CD4-positive, alpha-beta T cell (primary cell): ENCODE results near the gene PATE2. TPM values are rescaled to one million over a fixed set of nuclear protein-coding genes. Genes with fewer than 3 reads are reported as not detected.

Source experiments
- ATAC-seq: fragments of 200-7000 bp; cut with Tn5 transposase; one replicate; pipeline ENCODE4 v1.10.0; 2022; ENCODE audit warnings: mild to moderate bottlenecking; ENCODE audit not compliant: poor library complexity
- CTCF ChIA-PET: fragments of 350-600 bp; sonication (Branson Sonifier 250); formaldehyde crosslinking; loops from one replicate; lab custom pipeline; 2021; ENCODE audit warnings: antibody characterized with exemption, inconsistent platforms; lab: Charles Lee
- POLR2A ChIA-PET: fragments of 350-600 bp; sonication (Branson Sonifier 250); formaldehyde crosslinking; loops from one replicate; lab custom pipeline; 2021; ENCODE audit warnings: antibody characterized with exemption, inconsistent platforms; lab: Charles Lee
- DNase-seq, 14 experiments: peaks; one replicate each; pipeline ENCODE4 v3.0.0-alpha.2; 2013 to 2020; ENCODE audit warnings: mixed read lengths in 2 of 14
- H3K27ac ChIP-seq, 2 donors: one replicate each; pipeline versions ENCODE4 v1.5.1 to v1.7.0; 2013; ENCODE audit warnings: low read length in 2 of 2, low read depth in 1 of 2, mild to moderate bottlenecking in 1 of 2
- H3K27me3 ChIP-seq, 2 experiments: 1 replicate in 1 of 2; 2 replicates in 1 of 2; pipeline versions ENCODE4 v1.6.1 to v1.7.0; 2013; ENCODE audit warnings: low read length in 2 of 2, control low read depth in 1 of 2, mild to moderate bottlenecking in 1 of 2, moderate library complexity in 1 of 2; ENCODE audit not compliant: insufficient read depth in 2 of 2, control insufficient read depth in 1 of 2
- H3K36me3 ChIP-seq: one replicate; pipeline ENCODE4 v1.6.1; 2013; ENCODE audit warnings: low read length, control low read depth; ENCODE audit not compliant: insufficient read depth
- H3K4me1 ChIP-seq: one replicate; pipeline ENCODE4 v1.6.1; 2013; ENCODE audit warnings: low read length, control low read depth; ENCODE audit not compliant: insufficient read depth
- H3K4me3 ChIP-seq: one replicate; pipeline ENCODE4 v1.5.1; 2013; ENCODE audit warnings: mild to moderate bottlenecking, low read length, moderate library complexity
- H3K9me3 ChIP-seq, 2 experiments: 1 replicate in 1 of 2; 2 replicates in 1 of 2; pipeline versions ENCODE4 v1.6.1 to v1.7.0; 2013; ENCODE audit warnings: low read length in 2 of 2, mild to moderate bottlenecking in 2 of 2, control low read depth in 1 of 2, moderate library complexity in 1 of 2; ENCODE audit not compliant: control insufficient read depth in 1 of 2, insufficient read depth in 1 of 2
- H3K27ac Mint-ChIP-seq: one replicate; pipeline ENCODE4 v1.8.0; 2020; ENCODE audit warnings: mixed read lengths
- H3K27me3 Mint-ChIP-seq: one replicate; pipeline ENCODE4 v1.8.0; 2021; ENCODE audit warnings: mixed read lengths
- H3K36me3 Mint-ChIP-seq: one replicate; pipeline ENCODE4 v1.8.0; 2021; ENCODE audit warnings: low read depth, mixed read lengths
- H3K4me1 Mint-ChIP-seq: one replicate; pipeline ENCODE4 v1.8.0; 2021; ENCODE audit warnings: low read depth, mixed read lengths
- H3K4me3 Mint-ChIP-seq: one replicate; pipeline ENCODE4 v1.8.0; 2020; ENCODE audit warnings: mild to moderate bottlenecking, mixed read lengths
- H3K9me3 Mint-ChIP-seq: one replicate; pipeline ENCODE4 v1.8.0; 2020; ENCODE audit warnings: mixed read lengths
- CTCF ChIP-seq: fragments of 200-600 bp; IDR thresholded peaks from one replicate; pipeline ENCODE4 v1.8.0; 2022; ENCODE audit warnings: antibody characterized with exemption, mild to moderate bottlenecking
- intact Hi-C, 2 experiments: fragments of 100-400 bp; cut with DNase I in 1 of 2; cut with micrococcal nuclease in 1 of 2; formaldehyde crosslinking; loops; one replicate each; pipeline versions ENCODE4 v1.15.1 to v1.9.0; 2023 to 2025; cut with DNase I, micrococcal nuclease
- polyA plus RNA-seq, 2 donors: library from polyadenylated mRNA; unstranded; fragments of 120-200 nt; gene quantifications; one replicate each; pipeline ENCODE4 v1.2.1, GENCODE V29; 2013
- total RNA-seq, 174 experiments: library from RNA in 2 of 174; stranded (reverse) in 2 of 174; gene quantifications; one replicate each; pipeline ENCODE4 v1.2.3 and lab custom pipeline; 2021 to 2026

The PATE2 gene
- total RNA-seq (not detected), total RNA-seq (lab: John Stamatoyannopoulos, UW) (0 to 0.27 (median 0) reads per million in 172 experiments)
- not detected for polyA plus RNA-seq (2013, experiment 1 of 2)
- not detected for polyA plus RNA-seq (2013, experiment 2 of 2)

- H3K27ac Mint-ChIP-seq = no peak within 1 kb of the TSS
- no peak for TF ChIP-seq CTCF
- H3K27ac ChIP-seq = no peak within 1 kb of the TSS
Measured at GRCh38 chr11:125778728-125779127, at the start of gene PATE2. PATE2 (minus strand) TSS chr11:125778828; CDS start chr11:125778773, 55 bp downstream.

GRCh38 chr11:125807909-125808308 is 29.3 kb upstream of the PATE2 start:
- Histone ChIP-seq H3K4me1 (no peaks in the 10 kb centered on the region), H3K9me3 (peaks cover 8 to 10% of the 10 kb centered on the region in 2 experiments), H3K4me3 (no peak overlapping the region), H3K36me3 (no peaks in the 10 kb centered on the region), H3K27me3 (no peaks in the 10 kb centered on the region), H3K27ac (no peak overlapping the region)
- intact Hi-C loops = no loop called here
- no peak for DNase-seq
- ChIA-PET CTCF (no interaction called here), POLR2A (no interaction called here)
- Mint-ChIP-seq H3K27ac (no peak overlapping the region), H3K9me3 (peaks cover 2% of the 10 kb centered on the region), H3K4me3 (no peak overlapping the region), H3K27me3 (peaks cover 15% of the 10 kb centered on the region), H3K4me1 (no peaks in the 10 kb centered on the region), H3K36me3 (no peaks in the 10 kb centered on the region)
- ATAC-seq = no peak
- no peak for TF ChIP-seq CTCF

More at GRCh38 chr11:125778728-125779127, at the start of gene PATE2:
- Mint-ChIP-seq H3K36me3 (no peaks in the 10 kb centered on the region), H3K4me3 (no peak within 1 kb of the TSS), H3K27me3 (peaks cover 31% of the 10 kb centered on the region), H3K4me1 (no peaks in the 10 kb centered on the region), H3K9me3 (no peaks in the 10 kb centered on the region)
- no peak within 1 kb of the TSS for H3K4me3 ChIP-seq
- ChIA-PET POLR2A (no interaction called here), CTCF (no interaction called here)
- ATAC-seq = no peak
- DNase-seq = no peak
- H3K9me3 ChIP-seq = no peaks in the 10 kb centered on the region
- peaks cover 0 to 8% of the 10 kb centered on the region in 2 experiments for H3K27me3 ChIP-seq
- H3K4me1 ChIP-seq = no peaks in the 10 kb centered on the region
- H3K36me3 ChIP-seq = no peaks in the 10 kb centered on the region
- intact Hi-C loops = no loop called here

- Mint-ChIP-seq H3K4me3 (no peak overlapping the region), H3K27me3 (peaks cover 21% of the 10 kb centered on the region), H3K27ac (no peak overlapping the region), H3K9me3 (peaks cover 15% of the 10 kb centered on the region), H3K36me3 (peaks cover 4% of the 10 kb centered on the region), H3K4me1 (no peaks in the 10 kb centered on the region)
- H3K36me3 ChIP-seq = no peaks in the 10 kb centered on the region
- intact Hi-C loops = no loop called here
- H3K27me3 ChIP-seq = no peaks in the 10 kb centered on the region
- no peaks in the 10 kb centered on the region for H3K4me1 ChIP-seq
- CTCF ChIA-PET = no interaction called here
- POLR2A ChIA-PET = interaction anchor here (0.7 kb wide), 1 partner anchor 13 kb away, joined by 3 read pairs; no protein-coding TSS in a partner anchor
- peaks cover 14 to 33% of the 10 kb centered on the region in 2 experiments for H3K9me3 ChIP-seq
- no peak overlapping the region for H3K4me3 ChIP-seq
- TF ChIP-seq CTCF = no peak
- DNase-seq (no peak), ATAC-seq (no peak)
- H3K27ac ChIP-seq = no peak overlapping the region
Measured at GRCh38 chr11:125802387-125802786, 23.8 kb upstream of the PATE2 start.
